ENCODE measurements around the gene MAK.
"Not testable (repeated sequence)": the region's sequence is repeated elsewhere in the genome, so short reads cannot be mapped to it uniquely, and the experiment has no call there.

MAK gene

DNA sequence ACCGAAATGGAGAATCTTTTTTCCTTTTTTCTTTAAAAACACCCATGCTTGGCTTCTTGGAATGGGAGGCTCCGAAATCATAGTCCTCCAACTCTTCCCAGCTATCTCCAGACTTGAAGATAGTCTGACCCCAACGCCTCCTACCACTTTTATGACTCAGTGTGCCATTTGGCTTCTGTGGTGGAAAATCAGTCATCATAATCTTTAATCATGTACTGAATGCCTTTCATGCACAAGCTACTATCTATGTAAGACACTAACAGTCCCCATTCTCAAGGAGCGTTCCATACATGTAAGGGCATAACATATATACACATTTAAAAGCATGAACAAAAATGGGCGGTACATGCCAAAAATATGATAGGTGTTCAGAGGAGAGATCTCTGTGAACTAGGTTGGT lies 46.7 kb downstream of the MAK start:
- no peak for DNase-seq (ENCODE audit: low spot score)

- DNase-seq (ENCODE audit: low spot score) = no peak
Observed at GRCh38 chr6:10779076-10779475, 59.3 kb downstream of the MAK start.

- no peak for DNase-seq (ENCODE audit: low spot score)
Observed at GRCh38 chr6:10778230-10778629, 60.1 kb downstream of the MAK start.

DNA sequence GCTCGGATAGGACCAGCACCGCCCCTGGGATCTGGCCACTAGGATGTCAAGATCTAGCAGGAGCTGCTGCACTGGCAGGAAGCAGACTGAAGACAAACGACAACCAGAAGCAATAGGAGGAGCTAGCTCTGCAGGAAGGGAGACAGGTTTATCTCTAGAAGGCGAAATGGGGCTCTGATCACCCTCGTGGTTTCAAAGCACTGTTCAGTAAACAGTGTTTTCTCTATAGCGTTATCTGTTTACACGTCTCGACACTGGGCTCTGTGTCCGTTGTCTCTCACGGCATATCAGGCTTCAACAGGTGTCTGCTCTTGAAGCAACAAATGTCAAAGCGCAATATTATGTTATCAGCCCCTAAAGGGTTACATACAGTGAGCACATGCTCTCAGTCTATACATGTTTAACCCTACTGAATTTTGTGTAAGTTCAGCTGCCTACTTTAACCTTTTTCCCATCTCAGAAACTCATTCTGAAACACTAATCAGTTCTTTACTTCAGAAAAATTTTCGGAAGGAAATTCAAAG lies 66.9 kb downstream of the MAK start:
- no peak for DNase-seq (ENCODE audit: low spot score)

DNA sequence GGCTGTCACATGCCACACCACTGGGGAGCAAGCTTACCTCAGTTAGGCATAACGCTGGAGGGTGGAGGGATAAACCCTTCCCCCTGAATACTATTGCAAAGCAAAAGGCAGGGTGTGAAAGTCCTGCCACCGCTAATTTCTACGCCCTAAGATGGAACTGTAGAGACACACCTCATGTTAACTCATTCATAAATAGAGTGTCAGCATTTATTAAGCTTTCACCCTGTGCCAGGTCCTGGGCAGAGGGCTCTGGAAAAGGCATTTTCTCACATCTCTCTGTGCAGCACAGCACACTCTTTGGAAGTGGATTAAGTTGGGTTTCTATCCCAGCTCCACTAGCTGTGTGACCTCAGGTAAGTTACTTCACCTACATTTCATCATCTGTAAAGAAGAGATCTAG lies 68.9 kb downstream of the MAK start:
- no peak for DNase-seq (ENCODE audit: low spot score)

DNA sequence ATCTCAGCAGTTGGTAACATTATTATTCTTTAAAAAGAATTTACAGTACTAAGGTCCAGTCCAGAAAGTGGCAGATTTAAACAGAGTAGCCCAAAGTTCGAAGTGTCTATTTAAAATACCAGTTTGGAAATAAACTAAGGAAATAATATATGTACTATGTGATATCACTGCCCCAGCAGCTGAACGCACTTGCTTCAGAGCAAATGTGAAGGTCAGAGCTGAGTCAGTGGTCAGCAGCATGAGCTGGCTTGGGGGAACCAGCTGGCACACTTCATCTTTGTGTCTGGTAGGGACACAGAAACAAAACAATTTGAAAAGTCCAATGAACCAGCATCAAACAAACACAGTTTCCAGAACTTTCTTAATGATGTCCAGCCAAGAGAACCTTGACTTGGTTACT lies 75.3 kb downstream of the MAK start:
- DNase-seq (ENCODE audit: low spot score) = no peak

DNA sequence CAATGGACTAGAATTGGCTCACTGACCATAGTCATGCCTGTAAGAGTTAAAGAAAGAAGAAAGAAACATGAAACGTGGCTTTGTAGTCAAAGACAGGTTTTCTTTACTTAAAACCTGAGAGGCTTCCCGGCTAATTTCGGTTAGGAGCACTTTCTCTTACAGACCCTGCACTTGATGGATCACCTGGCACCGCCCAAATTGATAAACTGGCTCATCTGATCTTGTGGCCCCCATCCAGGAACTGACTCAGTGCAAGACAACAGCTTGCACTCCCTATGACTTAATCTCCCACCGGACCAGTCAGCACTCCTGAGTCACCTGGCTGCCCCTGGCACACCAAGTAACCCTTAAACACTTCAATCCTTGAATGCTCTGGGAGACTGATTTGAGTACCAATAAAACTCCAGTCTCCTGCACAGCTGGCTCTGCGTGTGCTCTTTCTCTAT lies 78.4 kb downstream of the MAK start:
- DNase-seq (ENCODE audit: low spot score) = no peak

GRCh38 chr6:10759312-10759839 lies 79.0 kb downstream of the MAK start:
- peak; percentile 29 for DNase-seq (ENCODE audit: low spot score)

DNA sequence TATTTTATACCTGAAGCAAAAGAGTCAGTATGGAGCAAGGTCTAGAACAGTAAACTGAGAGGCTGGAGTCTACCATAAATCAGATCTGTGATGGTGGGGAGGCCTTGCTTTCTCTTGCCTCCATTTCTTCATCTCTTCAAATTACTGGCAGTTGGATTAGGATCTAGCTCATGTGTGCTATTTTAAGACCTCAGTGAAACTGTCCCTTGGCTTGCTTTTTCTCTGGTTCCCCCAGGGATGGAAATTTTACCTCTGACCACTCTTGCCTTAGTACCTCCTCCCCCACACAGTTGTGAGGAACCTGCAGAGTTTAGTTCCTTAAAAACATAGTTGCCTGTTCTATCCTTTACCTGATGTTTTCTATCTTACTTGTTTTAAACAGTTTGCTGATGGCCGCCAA lies 82.3 kb downstream of the MAK start:
- DNase-seq (ENCODE audit: low spot score) = no peak

- DNase-seq (ENCODE audit: low spot score) = peak; percentile 24
Observed at GRCh38 chr6:10751757-10752156, 86.6 kb downstream of the MAK start.

DNA sequence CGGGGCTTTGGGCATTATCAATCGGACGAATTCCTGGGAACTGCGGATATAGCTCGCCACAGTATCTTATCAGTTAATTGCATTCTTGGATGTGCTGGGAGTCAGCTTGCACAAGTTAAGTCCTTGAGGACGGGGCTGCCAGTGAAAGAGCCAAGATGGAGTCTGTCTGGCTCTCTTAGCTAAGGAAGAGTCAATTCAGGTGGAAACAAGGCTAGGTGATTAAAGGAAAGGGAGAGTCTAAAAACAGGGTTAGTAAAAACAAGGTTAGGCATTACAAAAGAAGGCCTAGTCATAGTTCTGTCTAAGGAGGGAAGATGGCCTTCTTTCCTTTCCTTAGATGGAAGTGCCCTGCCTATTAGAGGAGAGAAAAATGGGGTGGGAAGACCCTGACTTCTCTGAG lies 87.8 kb downstream of the MAK start:
- DNase-seq (ENCODE audit: low spot score) = not testable (repeated sequence)

- DNase-seq (ENCODE audit: low spot score) = no peak
Observed at GRCh38 chr6:10749734-10750133, 88.6 kb downstream of the MAK start.

- peak; percentile 98 for DNase-seq (ENCODE audit: low spot score)
Observed at GRCh38 chr6:10747251-10747972, 90.9 kb downstream of the MAK start, which contains the start of gene TMEM14B. Gene TMEM14B (plus strand): TSS chr6:10747805. CDS start chr6:10749246, 1,441 bp downstream.

- no peak for DNase-seq (ENCODE audit: low spot score)
Observed at GRCh38 chr6:10746915-10747250, 91.5 kb downstream of the MAK start.

DNA sequence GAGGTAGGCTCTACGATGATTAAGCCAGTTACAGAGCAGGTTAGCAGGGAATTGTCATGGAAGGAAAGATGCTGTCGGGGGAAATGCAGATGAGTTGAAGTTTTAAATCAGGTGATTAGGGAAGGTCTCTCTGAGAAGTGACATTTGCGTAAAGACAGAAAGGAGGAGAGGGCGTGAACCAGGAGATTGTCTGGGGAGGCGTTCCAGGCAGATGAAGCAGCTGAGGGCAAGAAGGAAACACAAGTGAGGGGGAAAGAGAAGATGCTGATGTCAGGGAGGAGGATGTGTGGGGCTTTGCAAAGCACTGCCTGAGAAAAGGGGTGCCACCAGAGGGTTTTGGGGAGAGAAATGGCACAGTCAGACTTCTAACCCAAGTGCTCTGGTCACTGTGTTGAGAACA lies 93.2 kb downstream of the MAK start:
- no peak for DNase-seq (ENCODE audit: low spot score)

- no peak for DNase-seq (ENCODE audit: low spot score)
Observed at GRCh38 chr6:10743515-10743914, 94.8 kb downstream of the MAK start.

GRCh38 chr6:10742251-10742650 lies 96.1 kb downstream of the MAK start:
- DNase-seq (ENCODE audit: low spot score) = no peak

GRCh38 chr6:10741643-10742042 lies 96.7 kb downstream of the MAK start:
- not testable (repeated sequence) for DNase-seq (ENCODE audit: low spot score)

- DNase-seq (ENCODE audit: low spot score) = no peak
Observed at GRCh38 chr6:10740061-10740460, 98.3 kb downstream of the MAK start.

DNA sequence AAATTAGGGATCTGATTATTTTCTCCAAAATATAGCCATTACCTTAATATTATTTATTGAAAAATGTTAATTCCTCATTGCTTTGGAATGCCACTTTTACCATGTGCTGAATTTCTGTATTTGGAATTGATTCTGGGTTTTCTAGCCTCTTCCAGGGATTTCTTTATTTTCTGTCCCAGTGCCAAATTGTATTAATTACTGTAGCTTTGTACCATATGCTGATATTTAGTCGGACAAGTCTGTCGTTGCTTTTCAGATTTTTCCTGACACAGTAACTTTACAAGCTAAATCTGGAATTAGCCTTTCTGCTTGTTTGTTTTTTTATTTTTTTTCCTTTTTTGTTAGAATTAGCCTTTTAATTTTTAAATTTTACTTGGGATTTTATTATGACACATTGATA lies 101.6 kb downstream of the MAK start:
- no peak for DNase-seq (ENCODE audit: low spot score)

DNA sequence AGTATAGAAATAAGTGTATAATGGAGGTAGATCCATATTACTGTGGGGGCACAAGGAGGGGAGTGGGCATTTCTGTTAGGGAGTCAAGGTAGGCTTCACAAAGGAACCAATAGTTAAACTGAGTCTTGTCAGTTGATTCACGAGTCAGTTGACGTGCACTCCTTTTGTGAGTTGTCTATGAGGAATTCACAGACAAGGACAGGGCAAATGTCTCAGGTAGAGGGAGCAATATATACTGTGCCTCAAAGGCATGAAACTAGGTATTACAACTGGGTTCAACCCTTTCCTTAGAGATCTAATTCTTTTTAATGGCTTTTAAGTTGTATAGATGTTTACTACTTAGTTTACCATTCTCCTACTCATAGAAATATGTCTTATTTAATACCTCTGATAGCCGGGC lies 104.5 kb downstream of the MAK start:
- no peak for DNase-seq (ENCODE audit: low spot score)

- peak; percentile 34 for DNase-seq (ENCODE audit: low spot score)
Observed at GRCh38 chr6:10733151-10733715, 105.1 kb downstream of the MAK start.

- no peak for DNase-seq (ENCODE audit: low spot score)
Observed at GRCh38 chr6:10730254-10730653, 108.1 kb downstream of the MAK start.

- DNase-seq (ENCODE audit: low spot score) = no peak
Observed at GRCh38 chr6:10725716-10726115, 112.6 kb downstream of the MAK start.

Measured in CD4-positive, alpha-beta T cell treated with Interleukin-15 for 4 hours (primary cell).